Testis (tissue), 2 donors: Measurements from ENCODE around the gene FBLN1.

Experiments
- POLR2A ChIP-seq: fragments of 450-650 bp; IDR thresholded peaks from one replicate; pipeline ENCODE4 v1.6.1; 2017; ENCODE audit warnings: antibody characterized with exemption, mild to moderate bottlenecking, moderate library complexity
- TF ChIP-seq, protein P1 (sequence below), 3 experiments: fragments of 450-650 bp in 2 of 3; fragments of 200-600 bp in 1 of 3; sonication (generic) in 1 of 3; IDR thresholded peaks; one replicate each; pipeline ENCODE4 v1.5.1; 2016 to 2019; ENCODE audit warnings: antibody characterized with exemption in 3 of 3, mild to moderate bottlenecking in 2 of 3, moderate library complexity in 1 of 3

DNA sequence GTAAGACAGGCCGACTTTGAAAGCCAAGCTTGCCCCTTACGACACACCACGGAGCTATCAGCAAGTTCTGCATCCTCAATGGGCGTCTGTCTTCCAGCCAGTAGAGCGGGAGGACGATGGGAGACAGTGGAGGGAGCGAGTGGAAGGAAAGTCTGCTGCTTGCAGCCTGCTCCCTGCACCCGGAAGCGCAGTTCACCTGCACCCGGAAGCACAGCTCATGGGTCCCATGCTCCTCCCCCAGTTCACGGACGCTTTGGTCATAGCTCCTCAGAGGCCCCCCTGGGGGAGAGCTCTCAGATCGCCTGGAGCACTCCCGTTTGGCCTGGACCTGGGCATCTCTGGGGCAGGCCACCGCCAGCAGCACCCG, 51.3 kb downstream of the FBLN1 start:
- TF ChIP-seq, protein P1, sequence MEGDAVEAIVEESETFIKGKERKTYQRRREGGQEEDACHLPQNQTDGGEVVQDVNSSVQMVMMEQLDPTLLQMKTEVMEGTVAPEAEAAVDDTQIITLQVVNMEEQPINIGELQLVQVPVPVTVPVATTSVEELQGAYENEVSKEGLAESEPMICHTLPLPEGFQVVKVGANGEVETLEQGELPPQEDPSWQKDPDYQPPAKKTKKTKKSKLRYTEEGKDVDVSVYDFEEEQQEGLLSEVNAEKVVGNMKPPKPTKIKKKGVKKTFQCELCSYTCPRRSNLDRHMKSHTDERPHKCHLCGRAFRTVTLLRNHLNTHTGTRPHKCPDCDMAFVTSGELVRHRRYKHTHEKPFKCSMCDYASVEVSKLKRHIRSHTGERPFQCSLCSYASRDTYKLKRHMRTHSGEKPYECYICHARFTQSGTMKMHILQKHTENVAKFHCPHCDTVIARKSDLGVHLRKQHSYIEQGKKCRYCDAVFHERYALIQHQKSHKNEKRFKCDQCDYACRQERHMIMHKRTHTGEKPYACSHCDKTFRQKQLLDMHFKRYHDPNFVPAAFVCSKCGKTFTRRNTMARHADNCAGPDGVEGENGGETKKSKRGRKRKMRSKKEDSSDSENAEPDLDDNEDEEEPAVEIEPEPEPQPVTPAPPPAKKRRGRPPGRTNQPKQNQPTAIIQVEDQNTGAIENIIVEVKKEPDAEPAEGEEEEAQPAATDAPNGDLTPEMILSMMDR (IDR thresholded peaks at IDR 0.05), result no peak
- TF ChIP-seq POLR2A, result no peak
